Keratinocyte (primary cell): ENCODE measurements around the gene DIP2B.

Source experiments
- CTCF ChIP-seq, 3 experiments: IDR thresholded peaks in 1 of 3; conservative IDR thresholded peaks in 1 of 3; optimal IDR thresholded peaks in 1 of 3; 2 replicates in 2 of 3; 3 replicates in 1 of 3; pipeline versions ENCODE3 to v1.5.1; 2011; ENCODE audit warnings: low read length in 3 of 3, mild to moderate bottlenecking in 3 of 3, moderate library complexity in 2 of 3, control low read depth in 1 of 3, inconsistent platforms in 1 of 3; ENCODE audit not compliant: insufficient read depth in 2 of 3; ENCODE audit errors: extremely low read depth in 1 of 3
- EZH2 ChIP-seq: IDR thresholded peaks from one replicate; pipeline ENCODE4 v1.6.1; 2012; ENCODE audit warnings: inconsistent platforms, mild to moderate bottlenecking, low read length, moderate library complexity

- TF ChIP-seq EZH2, result no peak
- TF ChIP-seq CTCF (optimal IDR thresholded peaks at IDR 0.05 in 1 of 3, IDR thresholded peaks at IDR 0.05 in 1 of 3, conservative IDR thresholded peaks at IDR 0.05 in 1 of 3; ENCODE audit: extremely low read depth in 1 of 3, insufficient read depth in 2 of 3, low read length in 3 of 3), result no peak
Observed at GRCh38 chr12:50610171-50610570, 105.4 kb downstream of the DIP2B start.
